Stimulated activated CD8-positive, alpha-beta memory T cell treated with anti-CD3 and anti-CD28 coated beads, Interleukin-2, amount 100 ng/mL, for 48 hours (primary cell): ENCODE measurements around the gene DHX36.

Experiments used
- DNase-seq, 2 donors: peaks; one replicate each; pipeline ENCODE4 v3.0.0-alpha.2; 2020; ENCODE audit warnings: low read depth in 2 of 2

The DHX36 gene

DNA sequence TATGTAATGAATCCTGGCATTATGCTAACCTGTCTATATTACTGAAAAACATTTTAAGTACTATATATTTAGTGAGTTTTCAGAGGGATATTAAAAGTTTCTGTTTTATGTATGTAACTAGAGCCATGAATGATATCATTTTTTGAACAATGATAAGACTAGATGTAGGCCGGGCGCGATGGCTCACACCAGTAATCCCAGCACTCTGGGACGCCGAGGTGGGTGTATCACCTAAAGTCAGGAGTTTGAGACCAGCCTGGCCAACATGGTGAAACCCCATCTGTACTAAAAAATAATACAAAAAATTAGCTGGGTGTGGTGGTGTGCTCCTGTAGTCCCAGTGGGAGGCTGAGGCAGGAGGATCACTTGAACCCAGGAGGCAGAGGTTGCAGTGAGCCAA lies 34.1 kb downstream of the DHX36 start:
- DNase-seq: no peak

DNA sequence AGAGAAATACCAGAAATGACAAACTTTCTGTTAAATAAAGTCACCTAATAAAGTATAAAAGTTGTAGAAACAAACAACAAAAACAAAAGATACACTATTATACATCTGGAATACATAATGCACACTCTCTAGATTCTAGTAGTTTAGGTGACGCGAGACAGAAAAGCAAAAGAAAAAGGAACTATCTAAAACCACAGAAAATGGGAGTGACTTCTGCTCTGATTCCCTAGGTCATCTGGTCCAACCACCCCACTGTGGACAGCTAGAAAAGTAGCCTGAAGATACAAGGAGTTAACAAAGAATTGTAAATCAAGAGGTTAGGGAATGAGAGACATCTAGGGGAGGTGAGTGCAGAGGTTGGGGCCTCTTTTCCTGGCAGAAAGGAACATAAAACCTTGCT lies 39.1 kb downstream of the DHX36 start:
- DNase-seq: no peak

DNA sequence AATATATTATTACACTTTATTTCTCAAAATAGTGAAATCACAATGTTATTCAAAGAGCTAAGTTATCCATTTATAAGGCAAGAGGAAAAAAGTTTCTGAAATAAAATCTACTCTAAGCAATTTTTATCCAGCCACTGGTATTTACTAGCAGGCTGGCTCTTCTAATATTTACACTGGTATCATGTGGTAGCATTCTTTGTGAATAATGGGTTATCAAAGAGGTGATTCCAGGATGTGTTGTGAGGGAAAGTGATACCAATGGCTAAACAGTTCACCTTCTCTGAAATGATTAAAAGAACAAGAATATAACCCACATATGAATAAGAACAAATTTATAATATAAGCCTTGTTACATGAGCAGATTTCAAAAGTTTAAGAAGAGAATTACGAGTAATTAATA lies 44.1 kb downstream of the DHX36 start:
- no peak for DNase-seq

DNA sequence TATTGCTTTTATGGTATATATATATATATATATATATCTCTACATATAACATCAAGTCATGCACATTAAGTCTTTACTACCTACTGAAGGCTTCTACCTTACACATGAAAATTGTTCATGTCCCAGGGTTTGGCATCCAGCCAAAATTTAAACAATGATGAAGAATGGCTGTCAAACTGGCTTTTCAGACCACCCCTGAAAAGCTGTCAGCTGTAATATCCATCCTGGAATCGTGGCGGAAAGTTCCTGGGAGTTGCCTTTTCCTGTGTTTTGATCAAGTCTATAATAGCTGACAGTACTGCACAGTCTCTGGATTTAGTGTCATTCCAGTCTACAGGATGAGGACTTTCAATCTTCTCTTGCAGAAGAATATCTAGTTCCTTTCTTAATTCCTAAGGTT lies 48.3 kb downstream of the DHX36 start:
- no peak for DNase-seq

DNA sequence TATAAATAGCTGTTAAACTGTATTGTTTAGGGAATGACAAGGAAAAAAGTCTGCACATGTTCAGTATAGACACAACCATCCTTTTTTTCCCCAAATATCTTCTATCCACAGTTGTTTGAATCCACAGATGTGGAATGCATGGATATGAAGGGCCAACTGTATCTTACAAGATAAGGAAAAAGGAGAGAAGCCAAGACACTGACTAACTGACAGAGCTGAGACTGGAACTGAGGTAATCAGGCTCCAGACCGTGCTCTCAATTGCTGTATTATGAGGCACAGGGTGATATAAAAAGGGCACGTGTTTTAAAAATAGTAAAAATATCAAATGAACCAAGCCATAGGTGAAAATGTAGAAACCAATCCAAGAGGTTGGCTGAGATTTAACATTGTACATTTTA lies 49.0 kb downstream of the DHX36 start:
- no peak for DNase-seq

DNA sequence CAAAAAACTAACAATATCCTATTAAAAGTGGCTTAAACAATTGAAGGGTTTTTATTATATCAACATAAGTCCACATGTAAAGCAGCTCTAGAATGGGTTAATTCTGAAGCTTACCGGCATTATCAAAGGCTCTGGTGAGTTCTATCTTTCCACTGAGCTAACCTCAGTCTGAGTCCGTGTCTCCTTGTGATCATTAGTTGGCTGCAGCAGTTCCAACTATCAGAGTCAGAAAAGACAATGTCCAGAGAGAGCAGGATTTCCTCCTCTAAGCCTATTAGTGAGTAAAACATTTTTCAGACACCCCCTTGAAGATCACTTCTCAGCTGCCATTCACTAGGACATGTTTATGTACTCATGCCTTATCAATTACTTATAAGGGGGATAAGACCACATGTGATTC lies 49.9 kb downstream of the DHX36 start:
- no peak for DNase-seq

DNA sequence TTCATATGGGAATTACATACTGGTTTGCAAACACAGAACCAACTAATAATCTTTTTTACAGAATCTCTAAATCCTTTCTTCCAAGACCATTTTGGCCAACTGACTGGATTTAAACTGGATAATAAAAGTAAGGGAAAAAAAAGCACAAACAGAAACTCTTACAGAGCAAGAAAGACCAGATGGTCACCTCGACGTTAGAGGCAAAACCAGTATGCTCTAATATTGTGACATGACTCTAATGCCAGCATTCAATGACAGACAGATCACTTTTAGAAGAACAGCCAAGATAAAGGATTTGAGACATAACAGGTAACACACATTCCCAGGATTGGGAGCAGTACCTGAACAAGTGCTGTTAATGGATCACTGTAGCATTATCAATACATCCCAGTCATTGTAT lies 50.9 kb downstream of the DHX36 start:
- DNase-seq: no peak

DNA sequence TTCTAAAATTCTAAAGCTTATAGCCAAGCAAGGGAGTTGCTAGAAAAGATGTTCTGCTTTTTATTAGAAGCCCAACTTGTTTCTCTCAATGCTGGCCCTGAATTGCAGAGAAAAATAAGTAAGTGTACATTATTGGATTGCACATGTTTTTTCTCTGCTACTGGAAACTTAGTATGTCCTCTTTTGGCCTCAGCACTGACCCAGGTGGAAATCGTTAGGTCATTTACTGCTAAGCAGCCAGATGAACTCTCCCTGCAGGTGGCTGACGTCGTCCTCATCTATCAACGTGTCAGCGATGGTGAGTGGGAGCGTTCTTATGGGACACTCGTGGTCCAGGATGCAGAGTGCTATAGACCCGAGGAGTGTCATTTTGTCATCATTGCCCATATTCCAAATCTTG lies 69.8 kb downstream of the DHX36 start:
- no peak for DNase-seq

DNA sequence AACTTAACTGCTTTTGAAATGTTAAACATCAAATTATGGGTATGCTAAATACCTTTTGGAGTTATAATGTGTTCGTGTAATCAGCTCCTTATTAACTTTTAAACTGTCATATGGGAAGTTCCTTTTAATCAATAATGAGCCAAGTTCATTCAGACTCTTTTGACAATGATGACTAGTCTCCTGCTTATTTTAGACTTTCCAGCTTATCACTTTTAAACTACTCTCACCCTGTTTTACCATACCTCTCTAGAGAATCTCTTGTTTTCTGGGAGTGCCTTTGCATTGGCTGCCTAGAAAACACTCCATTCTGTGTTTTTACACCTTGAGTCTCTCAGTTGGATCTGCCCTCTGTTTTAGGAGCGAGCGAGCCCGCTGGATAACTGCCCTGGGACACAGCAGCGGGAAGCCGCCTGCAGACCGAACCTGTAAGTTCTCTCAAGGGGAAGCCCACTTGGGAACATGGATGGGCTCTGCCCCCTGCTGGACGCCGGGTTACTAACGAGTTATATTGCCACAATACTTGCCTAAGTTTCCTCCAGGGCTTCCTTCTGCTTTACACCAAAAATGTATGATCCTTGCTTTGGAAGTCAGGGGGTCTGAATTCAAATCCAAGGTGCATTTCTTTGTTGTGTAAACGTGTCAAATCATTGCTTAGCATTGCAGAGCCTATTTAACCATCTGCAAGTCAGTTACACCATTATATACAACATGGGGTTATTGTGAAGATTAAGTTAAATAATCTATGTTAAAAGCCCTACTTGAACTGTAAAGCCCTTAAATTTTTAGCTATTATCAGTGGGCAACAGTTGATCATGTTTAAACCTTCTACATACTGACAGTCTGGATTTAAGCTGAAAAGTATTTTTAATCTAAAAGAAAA lies 71.3 kb downstream of the DHX36 start:
- peak; percentile 51 to 71 for DNase-seq

DNA sequence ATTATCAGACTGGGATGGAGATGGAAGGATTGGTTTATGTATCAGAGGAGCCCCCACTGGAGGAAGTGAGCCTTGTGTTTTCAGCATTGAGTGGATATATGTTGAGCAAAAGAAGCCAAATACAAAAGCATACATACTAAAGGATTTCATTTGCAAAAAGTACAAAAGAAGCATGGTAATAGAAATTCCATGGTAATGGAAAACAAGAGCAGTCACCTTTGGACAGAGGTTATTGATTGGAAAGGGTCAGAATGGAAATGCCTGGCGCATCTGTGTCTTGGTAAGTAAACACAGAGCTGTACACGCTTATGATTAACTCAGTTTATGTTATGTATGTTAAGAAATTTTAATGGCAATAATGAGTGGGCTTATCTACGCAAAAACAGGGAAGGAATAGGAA lies 72.7 kb downstream of the DHX36 start:
- DNase-seq: no peak

DNA sequence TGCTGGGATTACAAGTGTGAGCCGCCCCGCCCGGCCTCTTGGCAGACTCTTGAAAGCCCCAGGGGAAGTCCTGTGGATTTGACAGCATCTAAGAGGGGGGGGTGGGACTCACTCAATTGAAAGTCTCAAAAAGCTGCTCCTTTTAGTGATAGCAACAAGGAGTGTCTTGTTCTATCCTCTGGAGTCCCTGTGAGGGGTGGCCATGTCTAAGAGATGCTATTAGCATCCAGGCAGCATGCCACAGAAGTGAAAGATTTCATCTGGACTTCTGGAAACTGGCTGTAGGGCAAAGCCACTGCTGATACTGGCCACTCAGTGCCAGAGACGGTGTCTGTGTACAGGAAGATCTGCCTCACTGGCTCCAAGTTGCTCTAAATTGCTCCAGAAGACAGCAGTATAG lies 74.0 kb downstream of the DHX36 start:
- no peak for DNase-seq

DNA sequence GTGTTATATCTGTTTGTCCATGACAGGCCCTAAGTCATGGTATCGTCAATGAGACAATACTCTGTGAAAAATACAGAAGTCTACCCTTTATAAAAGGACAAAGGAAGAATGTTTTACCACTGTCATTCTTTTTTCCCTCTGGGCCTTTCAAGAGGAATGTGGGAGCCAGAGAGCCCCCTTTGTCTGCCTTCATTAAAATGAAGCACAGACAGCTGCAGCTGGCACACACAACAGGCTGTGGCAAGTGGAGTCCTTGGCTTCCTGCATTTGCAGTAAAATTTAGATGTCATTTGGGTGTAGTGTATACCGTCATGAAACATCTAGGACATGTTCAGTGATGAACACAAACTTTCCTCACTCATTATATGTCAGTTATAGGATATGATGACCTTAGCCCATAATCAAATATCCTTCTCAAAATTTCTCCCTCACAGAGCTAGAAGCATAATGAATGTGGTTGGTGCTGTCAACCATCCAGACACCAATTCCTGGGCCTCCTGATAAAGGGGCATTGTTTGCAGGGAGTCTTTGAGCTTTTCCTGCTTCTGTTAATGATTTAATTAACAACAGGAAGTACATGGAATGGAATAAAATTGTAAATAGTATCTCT lies 76.4 kb downstream of the DHX36 start:
- no peak for DNase-seq

DNA sequence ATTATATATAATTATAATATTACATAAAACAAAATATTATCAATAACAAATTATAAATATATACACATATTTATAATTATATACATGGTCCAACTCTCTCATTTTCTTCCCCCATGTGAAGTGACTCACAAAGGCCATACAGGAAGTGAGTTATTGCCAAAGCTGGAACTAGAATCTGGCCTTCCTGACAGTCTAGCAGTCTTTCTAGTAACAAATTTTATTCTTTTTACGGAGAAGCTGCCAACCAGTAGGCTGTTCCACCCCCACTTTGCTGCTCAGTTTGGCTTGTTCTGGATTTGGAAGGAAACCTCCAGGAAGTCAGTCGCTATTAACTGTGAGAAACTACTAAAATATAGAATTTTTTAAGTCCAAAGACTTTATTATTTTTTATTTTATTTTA lies 79.6 kb downstream of the DHX36 start:
- DNase-seq: no peak

DNA sequence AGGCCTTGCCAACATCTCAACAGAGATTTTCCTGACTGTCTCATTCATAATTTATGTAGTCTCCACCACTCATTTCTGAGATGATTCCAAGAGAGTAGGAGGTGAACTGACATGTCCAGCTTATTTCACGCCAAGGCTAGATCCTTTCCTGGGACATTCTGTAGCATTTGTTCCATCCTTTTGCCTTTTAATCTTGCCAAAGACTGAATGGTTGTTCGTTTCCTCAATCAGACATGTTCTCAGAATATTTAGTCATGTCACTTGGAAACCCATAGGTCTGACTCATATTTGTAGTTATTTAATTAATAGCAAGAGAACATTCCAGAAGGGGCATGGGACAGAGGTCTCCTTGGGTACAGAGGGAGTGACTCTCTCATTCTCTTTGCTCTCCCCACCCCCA lies 80.9 kb downstream of the DHX36 start:
- DNase-seq: no peak

DNA sequence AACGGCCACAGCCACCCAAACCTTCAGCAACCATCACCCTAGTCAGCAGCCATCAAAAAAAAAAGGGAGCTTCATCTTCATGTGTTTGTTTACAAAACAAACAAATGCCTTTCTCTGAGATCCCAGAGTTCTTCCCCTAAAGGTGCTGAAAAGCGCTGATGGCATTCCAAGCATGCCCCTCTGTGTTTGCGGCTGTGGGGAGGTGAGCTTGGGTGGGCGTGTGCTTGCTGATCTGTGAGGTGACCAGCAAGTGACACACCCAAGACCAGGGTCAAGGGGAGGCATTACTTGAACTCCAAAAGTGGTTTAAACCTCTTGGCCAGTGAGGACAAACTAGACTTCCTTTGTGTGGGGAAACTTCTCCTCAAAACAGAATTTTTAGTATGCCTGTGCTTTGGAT lies 81.5 kb downstream of the DHX36 start:
- no peak for DNase-seq

DNA sequence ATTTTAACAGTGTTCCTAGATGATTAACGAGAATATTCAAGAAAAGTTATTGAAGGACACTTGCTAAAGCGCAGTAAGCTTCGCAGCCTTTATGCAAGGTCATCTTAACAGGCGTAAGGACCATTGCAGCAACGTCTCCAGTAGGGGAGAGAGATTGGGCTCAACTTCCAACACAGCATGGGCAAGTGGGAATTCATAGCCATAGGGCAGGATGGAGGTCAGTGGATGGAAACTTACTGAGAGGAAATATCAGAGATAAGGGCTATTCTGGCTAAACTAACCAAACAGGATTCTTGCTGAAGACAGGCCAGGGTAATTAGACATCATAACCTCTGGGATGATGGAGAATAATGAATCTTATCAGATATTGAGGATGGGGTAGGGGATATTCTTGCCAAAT lies 82.8 kb downstream of the DHX36 start:
- DNase-seq: no peak

DNA sequence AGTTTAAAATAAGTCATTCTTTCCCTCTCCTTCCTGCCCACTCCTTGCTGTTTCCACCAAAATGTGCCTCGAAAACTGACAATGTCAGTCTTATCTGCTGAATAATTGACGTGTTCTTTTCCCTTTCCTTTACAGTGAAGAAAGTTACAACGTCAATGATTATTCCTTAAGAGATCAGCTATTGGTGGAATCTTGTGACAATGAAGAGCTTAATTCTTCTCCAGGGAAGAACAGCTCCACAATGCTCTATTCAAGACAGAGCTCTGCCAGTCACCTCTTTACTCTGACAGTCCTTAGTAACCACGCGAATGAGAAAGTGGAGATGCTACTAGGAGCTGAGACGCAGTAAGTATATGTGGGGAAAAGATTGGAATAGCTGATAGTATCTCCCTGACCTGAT lies 84.1 kb downstream of the DHX36 start:
- no peak for DNase-seq

DNA sequence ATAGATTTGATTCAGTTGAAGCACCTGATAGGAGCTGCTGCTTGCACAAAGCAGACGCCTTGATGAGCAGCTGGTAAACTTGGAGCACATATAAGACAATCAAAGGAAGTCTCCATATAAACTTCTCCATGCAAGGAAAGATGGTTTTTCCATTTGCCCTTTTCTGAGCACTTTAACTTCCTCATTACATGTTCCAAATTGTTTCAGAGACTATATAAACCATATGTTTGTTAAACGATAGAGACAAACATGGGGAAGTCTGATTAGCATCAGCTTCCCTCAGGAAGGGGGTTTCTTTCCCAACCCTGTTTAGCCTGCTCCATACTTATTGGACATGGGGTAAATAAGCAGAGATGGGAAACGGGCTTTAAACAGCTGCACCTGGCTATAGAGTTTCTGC lies 88.0 kb downstream of the DHX36 start:
- DNase-seq: no peak

DNA sequence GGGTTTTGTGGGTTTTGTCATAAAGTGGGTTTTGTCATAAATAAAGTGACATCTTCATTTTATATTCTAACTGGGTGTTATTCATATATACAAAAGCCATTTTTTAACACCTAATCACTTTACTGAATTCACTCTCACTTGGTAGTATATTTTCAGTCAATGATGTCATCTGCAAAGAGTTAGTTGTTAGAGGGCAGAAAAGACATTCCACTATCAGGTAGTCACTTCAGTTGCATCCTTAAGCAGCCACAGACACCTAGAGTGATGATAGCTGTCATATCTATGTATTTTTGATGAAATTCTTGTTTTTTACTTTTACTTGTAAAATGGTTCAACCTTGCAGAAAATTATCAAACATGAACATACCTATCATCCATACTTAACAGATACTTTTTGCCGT lies 89.0 kb downstream of the DHX36 start:
- DNase-seq: no peak

DNA sequence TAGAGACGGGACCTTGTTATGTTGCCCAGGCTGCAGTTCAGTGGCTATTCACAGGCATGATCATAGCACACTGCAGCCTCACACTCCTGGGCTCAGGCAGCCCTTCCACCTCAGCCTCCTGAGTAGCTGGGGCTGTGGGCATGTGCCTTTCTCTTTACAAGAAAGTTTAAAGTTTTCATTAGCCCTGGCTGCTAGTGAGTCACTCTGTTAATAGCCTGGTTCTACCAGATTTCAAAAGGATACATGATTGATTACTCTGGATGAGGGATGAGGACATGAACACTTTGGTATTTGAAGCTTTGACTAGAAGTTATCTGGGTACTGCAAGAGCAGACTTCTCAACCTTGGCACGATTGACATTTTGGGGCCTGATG lies 95.1 kb downstream of the DHX36 start:
- no peak for DNase-seq

DNA sequence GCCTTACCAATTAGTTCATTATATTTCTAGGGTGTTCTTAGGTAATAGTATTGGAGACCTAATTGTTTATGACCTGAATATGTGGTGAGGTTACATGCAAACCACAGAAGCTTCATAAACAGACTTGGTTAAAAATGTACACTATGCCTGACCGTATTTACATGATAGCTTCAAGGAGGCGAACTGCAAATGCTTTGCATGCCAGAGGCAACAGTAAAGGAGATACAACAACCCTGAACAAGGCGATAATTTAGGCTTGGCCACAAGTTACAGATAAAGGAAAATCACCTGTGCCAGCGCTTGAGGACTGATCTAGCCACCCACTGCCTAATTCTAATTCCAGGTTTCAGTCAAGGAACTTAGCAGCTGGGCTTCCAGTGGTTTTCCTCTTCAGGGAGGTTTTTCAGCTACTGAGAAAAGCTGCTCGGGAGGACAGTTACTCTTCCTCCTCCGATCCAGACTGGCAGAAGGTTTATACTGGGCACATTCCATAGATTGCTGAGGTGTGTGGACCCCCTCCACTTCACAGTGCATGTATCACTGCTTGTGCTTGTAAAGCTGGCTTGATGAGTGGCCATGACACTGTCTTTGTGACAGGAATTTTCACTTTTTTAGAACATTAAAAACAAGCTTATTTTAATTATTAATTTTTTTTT lies 95.6 kb downstream of the DHX36 start:
- DNase-seq: no peak

DNA sequence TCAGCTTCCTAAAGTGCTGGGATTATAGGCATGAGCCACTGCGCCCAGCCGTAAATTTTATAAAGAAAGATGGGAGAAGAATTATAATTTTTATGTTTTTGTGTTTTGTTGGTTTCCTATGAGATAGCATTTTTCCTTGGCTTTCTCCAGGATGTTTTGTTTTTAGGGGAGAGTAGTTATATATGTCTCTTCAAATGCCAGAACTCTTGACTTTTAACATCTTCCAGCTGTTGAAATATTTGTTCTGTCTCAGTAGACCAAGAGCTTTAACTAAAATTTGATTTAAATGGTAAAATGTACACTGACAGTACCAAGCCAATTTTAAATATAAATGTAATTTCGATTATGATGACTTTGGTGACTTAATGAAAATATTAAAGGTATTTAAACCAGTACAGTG lies 96.8 kb downstream of the DHX36 start:
- DNase-seq: no peak

DNA sequence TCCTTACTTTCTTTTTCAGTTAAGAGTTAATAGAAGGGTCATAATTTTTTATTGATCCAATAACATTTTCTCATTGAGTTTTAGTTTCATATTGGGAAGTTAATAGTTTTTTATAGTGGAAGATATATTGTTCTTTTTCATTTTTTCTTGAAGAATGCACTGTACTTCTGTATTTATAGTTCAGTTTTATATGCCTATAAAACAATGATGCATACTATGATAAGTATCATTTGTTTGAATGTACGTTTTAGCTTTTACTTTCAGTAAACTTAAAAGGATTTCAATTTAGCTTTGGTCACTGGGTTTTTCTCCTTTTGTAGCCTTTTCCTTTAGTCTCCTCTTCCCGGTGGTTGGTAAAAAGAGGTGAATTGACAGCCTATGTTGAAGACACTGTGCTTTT lies 98.8 kb downstream of the DHX36 start:
- no peak for DNase-seq
